Measurements from ENCODE around the gene PON3.

DNA sequence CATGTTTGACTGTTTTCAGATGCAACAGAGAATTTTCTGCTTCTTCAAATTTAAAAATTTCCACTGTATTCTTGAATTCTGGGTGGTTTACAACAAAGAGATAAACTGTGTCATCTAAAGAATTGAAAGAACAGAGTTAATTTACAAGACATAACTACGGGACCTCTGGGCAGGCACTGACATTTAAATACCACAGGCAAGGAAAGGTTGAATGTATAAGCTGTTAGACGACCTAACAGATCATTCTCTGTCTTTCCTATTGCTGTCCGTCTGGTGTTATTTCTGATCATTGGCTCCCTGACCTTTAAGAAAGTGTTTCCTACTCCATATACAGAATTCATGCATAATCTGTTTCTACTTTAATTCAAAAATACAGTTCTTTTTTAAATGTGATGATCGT, 15.5 kb upstream of the PON3 start:
- TF ChIP-seq, protein P1, sequence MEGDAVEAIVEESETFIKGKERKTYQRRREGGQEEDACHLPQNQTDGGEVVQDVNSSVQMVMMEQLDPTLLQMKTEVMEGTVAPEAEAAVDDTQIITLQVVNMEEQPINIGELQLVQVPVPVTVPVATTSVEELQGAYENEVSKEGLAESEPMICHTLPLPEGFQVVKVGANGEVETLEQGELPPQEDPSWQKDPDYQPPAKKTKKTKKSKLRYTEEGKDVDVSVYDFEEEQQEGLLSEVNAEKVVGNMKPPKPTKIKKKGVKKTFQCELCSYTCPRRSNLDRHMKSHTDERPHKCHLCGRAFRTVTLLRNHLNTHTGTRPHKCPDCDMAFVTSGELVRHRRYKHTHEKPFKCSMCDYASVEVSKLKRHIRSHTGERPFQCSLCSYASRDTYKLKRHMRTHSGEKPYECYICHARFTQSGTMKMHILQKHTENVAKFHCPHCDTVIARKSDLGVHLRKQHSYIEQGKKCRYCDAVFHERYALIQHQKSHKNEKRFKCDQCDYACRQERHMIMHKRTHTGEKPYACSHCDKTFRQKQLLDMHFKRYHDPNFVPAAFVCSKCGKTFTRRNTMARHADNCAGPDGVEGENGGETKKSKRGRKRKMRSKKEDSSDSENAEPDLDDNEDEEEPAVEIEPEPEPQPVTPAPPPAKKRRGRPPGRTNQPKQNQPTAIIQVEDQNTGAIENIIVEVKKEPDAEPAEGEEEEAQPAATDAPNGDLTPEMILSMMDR (IDR thresholded peaks at IDR 0.05) = no peak
- no peak for TF ChIP-seq POLR2A (IDR thresholded peaks at IDR 0.05)

Data from esophagus squamous epithelium (tissue), 4 donors.